ENCODE measurements around the gene KIF13A.
"Not testable (repeated sequence)": the region's sequence is repeated elsewhere in the genome, so short reads cannot be mapped to it uniquely, and the experiment has no call there.

Gene KIF13A

DNA sequence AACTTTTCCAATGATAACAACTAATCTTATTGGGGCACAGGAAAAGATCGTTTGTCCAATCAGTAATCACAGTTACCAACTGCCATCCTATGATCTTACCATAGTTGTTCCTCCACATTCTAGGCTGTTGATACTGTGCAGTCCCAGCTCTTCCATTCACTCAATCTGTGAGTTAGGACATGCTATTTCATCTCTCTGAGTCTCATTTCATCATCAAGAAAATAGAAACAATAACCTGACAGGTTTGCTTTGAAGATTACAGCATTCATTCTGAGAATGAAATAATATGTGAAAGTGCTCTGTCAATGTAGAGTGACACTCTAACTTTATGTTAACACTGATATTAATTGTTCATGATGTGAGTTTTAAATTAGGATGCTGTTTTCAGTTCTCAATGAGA is 89.8 kb downstream of the KIF13A start:
- TF ChIP-seq, protein P1, sequence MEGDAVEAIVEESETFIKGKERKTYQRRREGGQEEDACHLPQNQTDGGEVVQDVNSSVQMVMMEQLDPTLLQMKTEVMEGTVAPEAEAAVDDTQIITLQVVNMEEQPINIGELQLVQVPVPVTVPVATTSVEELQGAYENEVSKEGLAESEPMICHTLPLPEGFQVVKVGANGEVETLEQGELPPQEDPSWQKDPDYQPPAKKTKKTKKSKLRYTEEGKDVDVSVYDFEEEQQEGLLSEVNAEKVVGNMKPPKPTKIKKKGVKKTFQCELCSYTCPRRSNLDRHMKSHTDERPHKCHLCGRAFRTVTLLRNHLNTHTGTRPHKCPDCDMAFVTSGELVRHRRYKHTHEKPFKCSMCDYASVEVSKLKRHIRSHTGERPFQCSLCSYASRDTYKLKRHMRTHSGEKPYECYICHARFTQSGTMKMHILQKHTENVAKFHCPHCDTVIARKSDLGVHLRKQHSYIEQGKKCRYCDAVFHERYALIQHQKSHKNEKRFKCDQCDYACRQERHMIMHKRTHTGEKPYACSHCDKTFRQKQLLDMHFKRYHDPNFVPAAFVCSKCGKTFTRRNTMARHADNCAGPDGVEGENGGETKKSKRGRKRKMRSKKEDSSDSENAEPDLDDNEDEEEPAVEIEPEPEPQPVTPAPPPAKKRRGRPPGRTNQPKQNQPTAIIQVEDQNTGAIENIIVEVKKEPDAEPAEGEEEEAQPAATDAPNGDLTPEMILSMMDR (IDR thresholded peaks at IDR 0.05; ENCODE audit: poor library complexity, severe bottlenecking), result no peak
- H3K9me3 ChIP-seq (ENCODE audit: severe bottlenecking), result peaks cover 9% of the 10 kb centered on the region
- no peaks in the 10 kb centered on the region for H3K4me1 ChIP-seq (ENCODE audit: insufficient read depth, poor library complexity, severe bottlenecking)
- no peak overlapping the region for H3K27ac ChIP-seq (ENCODE audit: poor library complexity, severe bottlenecking)
- H3K4me3 ChIP-seq (ENCODE audit: severe bottlenecking), result no peak overlapping the region
- no peak for DNase-seq (ENCODE audit: low spot score)
- ATAC-seq (ENCODE audit: low read depth), result no peak
- peaks cover 32% of the 10 kb centered on the region for H3K36me3 ChIP-seq (ENCODE audit: low read depth)
- no peaks in the 10 kb centered on the region for H3K27me3 ChIP-seq (ENCODE audit: insufficient read depth, poor library complexity, severe bottlenecking)

DNA sequence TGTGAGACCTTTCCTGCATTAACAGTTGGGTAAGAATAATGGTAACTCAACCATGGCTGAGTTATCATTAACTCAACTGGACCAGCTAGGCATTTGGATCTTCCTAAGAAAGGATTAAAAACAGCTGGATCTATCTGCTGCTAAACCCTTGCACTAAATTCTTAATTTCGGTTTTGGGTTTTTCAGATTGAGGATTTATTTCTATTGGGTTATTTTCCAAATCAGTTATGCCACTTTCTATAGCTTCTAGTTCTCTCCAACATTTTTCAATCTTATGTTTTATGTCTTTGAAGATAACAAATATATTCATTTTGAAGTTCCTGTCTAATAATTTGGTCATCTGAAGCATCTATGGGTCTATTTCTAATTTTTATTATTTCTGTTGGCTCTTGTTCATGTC is 92.5 kb downstream of the KIF13A start:
- no peak overlapping the region for H3K4me3 ChIP-seq (ENCODE audit: severe bottlenecking)
- H3K27me3 ChIP-seq (ENCODE audit: insufficient read depth, poor library complexity, severe bottlenecking), result no peaks in the 10 kb centered on the region
- peaks cover 9% of the 10 kb centered on the region for H3K9me3 ChIP-seq (ENCODE audit: severe bottlenecking)
- TF ChIP-seq, protein P1 (IDR thresholded peaks at IDR 0.05; ENCODE audit: poor library complexity, severe bottlenecking), result no peak
- no peak for DNase-seq (ENCODE audit: low spot score)
- H3K36me3 ChIP-seq (ENCODE audit: low read depth), result peaks cover 32% of the 10 kb centered on the region
- H3K4me1 ChIP-seq (ENCODE audit: insufficient read depth, poor library complexity, severe bottlenecking), result no peaks in the 10 kb centered on the region
- ATAC-seq (ENCODE audit: low read depth), result no peak
- H3K27ac ChIP-seq (ENCODE audit: poor library complexity, severe bottlenecking), result no peak overlapping the region

DNA sequence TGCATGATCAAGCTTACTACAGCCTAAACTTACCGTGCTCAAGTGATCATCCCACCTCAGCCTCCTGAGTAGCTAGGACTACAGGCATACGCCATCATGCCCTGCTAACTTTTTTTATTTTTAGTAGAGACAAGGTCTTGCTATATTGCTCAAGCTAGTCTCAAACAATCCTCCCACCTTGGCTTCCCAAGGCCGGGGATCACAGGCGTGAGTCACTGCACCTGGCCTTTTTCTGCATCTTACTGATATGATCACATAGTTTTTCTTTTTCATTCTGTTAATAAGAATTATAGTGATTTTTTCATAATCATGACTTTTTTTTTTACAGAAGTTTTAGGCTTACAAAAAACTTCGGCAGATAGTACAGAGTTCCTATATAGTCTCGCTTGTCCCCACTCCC is 93.2 kb downstream of the KIF13A start:
- H3K27ac ChIP-seq (ENCODE audit: poor library complexity, severe bottlenecking), result no peak overlapping the region
- H3K4me1 ChIP-seq (ENCODE audit: insufficient read depth, poor library complexity, severe bottlenecking), result no peaks in the 10 kb centered on the region
- no peaks in the 10 kb centered on the region for H3K27me3 ChIP-seq (ENCODE audit: insufficient read depth, poor library complexity, severe bottlenecking)
- TF ChIP-seq, protein P1 (IDR thresholded peaks at IDR 0.05; ENCODE audit: poor library complexity, severe bottlenecking), result no peak
- H3K9me3 ChIP-seq (ENCODE audit: severe bottlenecking), result peaks cover 9% of the 10 kb centered on the region
- ATAC-seq (ENCODE audit: low read depth) (no peak), DNase-seq (ENCODE audit: low spot score) (no peak)
- H3K4me3 ChIP-seq (ENCODE audit: severe bottlenecking), result no peak overlapping the region
- peaks cover 32% of the 10 kb centered on the region for H3K36me3 ChIP-seq (ENCODE audit: low read depth)

DNA sequence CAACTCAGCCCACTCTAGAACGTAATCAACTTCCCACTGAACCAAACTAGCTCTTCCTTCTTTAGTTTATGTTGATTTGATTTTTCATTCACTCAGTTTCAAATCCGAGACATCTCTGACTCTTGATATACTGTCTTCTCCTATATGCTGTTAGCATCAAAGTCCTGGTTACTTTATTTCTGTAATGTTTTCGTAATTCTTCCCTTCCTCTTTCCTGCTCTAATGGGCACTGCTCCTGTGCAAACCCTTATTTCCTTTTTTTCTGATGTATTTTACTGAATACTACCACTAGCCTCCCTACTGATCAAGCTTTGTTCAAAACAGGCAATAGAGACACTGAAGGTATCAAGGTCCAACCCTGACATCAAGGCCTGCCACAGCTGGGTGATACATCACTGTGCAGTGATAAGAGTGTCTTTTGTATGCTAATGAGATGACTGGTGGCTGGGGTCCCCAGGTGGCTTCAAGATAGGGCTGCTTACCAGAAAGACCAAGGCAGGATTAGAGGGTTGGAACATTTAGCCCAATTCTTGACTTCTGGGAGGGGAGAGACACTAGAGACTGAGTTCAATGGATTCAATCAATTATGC is 95.2 kb downstream of the KIF13A start:
- H3K27me3 ChIP-seq (ENCODE audit: insufficient read depth, poor library complexity, severe bottlenecking), result no peaks in the 10 kb centered on the region
- H3K4me3 ChIP-seq (ENCODE audit: severe bottlenecking), result no peak overlapping the region
- peaks cover 9% of the 10 kb centered on the region for H3K9me3 ChIP-seq (ENCODE audit: severe bottlenecking)
- peaks cover 26% of the 10 kb centered on the region for H3K36me3 ChIP-seq (ENCODE audit: low read depth)
- DNase-seq (ENCODE audit: low spot score), result no peak
- TF ChIP-seq, protein P1 (IDR thresholded peaks at IDR 0.05; ENCODE audit: poor library complexity, severe bottlenecking), result no peak
- no peak overlapping the region for H3K27ac ChIP-seq (ENCODE audit: poor library complexity, severe bottlenecking)
- no peaks in the 10 kb centered on the region for H3K4me1 ChIP-seq (ENCODE audit: insufficient read depth, poor library complexity, severe bottlenecking)
- ATAC-seq (ENCODE audit: low read depth), result no peak

DNA sequence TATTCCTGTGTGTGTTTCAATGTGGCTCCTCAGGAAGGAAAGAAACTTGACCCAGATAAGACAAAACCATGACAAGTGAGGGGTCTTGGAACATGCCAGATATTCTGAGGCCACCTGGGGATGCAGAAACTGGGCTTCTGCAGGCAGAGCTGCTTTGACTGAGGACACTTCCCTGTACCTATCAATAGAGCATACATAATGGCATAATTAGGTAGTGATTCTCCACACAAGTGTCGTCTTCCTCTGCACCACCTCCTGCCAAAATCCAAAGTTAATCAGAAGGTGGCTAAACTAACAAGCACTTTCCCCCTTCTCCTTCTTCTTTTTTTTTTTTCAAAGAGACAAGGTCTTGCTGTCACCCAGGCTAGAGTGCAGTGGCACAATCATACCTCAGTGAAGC is 97.1 kb downstream of the KIF13A start:
- Histone ChIP-seq H3K27ac (ENCODE audit: poor library complexity, severe bottlenecking) (no peak overlapping the region), H3K9me3 (ENCODE audit: severe bottlenecking) (peaks cover 8% of the 10 kb centered on the region), H3K4me1 (ENCODE audit: insufficient read depth, poor library complexity, severe bottlenecking) (peaks cover 5% of the 10 kb centered on the region), H3K4me3 (ENCODE audit: severe bottlenecking) (no peak overlapping the region), H3K27me3 (ENCODE audit: insufficient read depth, poor library complexity, severe bottlenecking) (no peaks in the 10 kb centered on the region), H3K36me3 (ENCODE audit: low read depth) (peaks cover 13% of the 10 kb centered on the region)
- ATAC-seq (ENCODE audit: low read depth) (no peak), DNase-seq (ENCODE audit: low spot score) (no peak)
- TF ChIP-seq, protein P1 (IDR thresholded peaks at IDR 0.05; ENCODE audit: poor library complexity, severe bottlenecking), result no peak

DNA sequence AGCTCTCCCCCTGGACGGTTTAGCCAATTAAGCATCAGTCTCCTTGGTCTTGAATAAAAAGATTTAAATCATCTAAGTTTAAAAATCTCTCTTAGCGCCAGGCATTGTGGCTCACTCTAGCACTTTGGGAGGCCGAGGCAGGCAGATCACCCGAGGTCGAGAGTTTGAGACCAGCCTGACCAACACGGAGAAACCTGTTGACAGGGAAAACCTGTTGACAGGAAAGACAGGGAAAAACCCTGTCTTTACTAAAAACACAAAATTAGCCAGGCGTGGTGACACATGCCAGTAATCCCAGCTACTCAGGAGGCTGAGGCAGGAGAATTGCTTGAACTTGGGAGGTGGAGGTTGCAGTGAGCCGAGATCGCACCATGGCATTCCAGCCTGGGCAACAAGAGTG is 97.7 kb downstream of the KIF13A start:
- not testable (repeated sequence) for H3K4me3 ChIP-seq (ENCODE audit: severe bottlenecking); H3K27ac ChIP-seq (ENCODE audit: poor library complexity, severe bottlenecking); H3K9me3 ChIP-seq (ENCODE audit: severe bottlenecking); DNase-seq (ENCODE audit: low spot score); ATAC-seq (ENCODE audit: low read depth); H3K27me3 ChIP-seq (ENCODE audit: insufficient read depth, poor library complexity, severe bottlenecking); H3K36me3 ChIP-seq (ENCODE audit: low read depth)
- H3K4me1 ChIP-seq (ENCODE audit: insufficient read depth, poor library complexity, severe bottlenecking), result peaks cover 10% of the 10 kb centered on the region
